IPS-18a (cell line): Measurements from ENCODE around the gene VANGL1.

ENCODE experiments used
- H3K27ac ChIP-seq: one replicate; pipeline ENCODE4 v1.5.1; 2013; ENCODE audit warnings: low read length
- H3K27me3 ChIP-seq: one replicate; pipeline ENCODE4 v1.6.1; 2013; ENCODE audit warnings: mild to moderate bottlenecking, low read length; ENCODE audit not compliant: control insufficient read depth, insufficient read depth
- H3K36me3 ChIP-seq: one replicate; pipeline ENCODE4 v1.6.1; 2013; ENCODE audit warnings: low read depth, low read length; ENCODE audit not compliant: control insufficient read depth
- H3K4me1 ChIP-seq: one replicate; pipeline ENCODE4 v1.6.1; 2013; ENCODE audit warnings: low read depth, low read length; ENCODE audit not compliant: control insufficient read depth
- H3K4me3 ChIP-seq: one replicate; pipeline ENCODE4 v1.5.1; 2013; ENCODE audit warnings: low read length
- H3K9ac ChIP-seq: one replicate; pipeline ENCODE4 v1.6.1; 2013; ENCODE audit warnings: mild to moderate bottlenecking, low read length, moderate library complexity
- H3K9me3 ChIP-seq: one replicate; pipeline ENCODE4 v1.6.1; 2013; ENCODE audit warnings: low read depth, low read length; ENCODE audit not compliant: control insufficient read depth

The VANGL1 gene

GRCh38 chr1:115641762-115642167, at the start of gene VANGL1:
Gene VANGL1 (plus strand): TSS chr1:115641970. CDS start chr1:115651414, 9,444 bp downstream.
- Histone ChIP-seq H3K36me3 (no peaks in the 10 kb centered on the region), H3K4me3 (peak within 1 kb of the TSS; percentile 72), H3K4me1 (peaks cover 26% of the 10 kb centered on the region), H3K9me3 (no peaks in the 10 kb centered on the region), H3K27ac (no peak within 1 kb of the TSS), H3K9ac (peak within 1 kb of the TSS; percentile 68), H3K27me3 (peaks cover 7% of the 10 kb centered on the region)

GRCh38 chr1:115592264-115592663, 49.5 kb upstream of the VANGL1 start:
- Histone ChIP-seq H3K9ac (no peak overlapping the region), H3K4me3 (no peak overlapping the region), H3K27me3 (no peaks in the 10 kb centered on the region), H3K4me1 (no peaks in the 10 kb centered on the region), H3K27ac (no peak overlapping the region), H3K9me3 (peaks cover 7% of the 10 kb centered on the region), H3K36me3 (no peaks in the 10 kb centered on the region)

GRCh38 chr1:115593365-115594259, 48.2 kb upstream of the VANGL1 start:
- Histone ChIP-seq H3K9ac (no peak overlapping the region), H3K4me3 (no peak overlapping the region), H3K4me1 (no peaks in the 10 kb centered on the region), H3K27me3 (no peaks in the 10 kb centered on the region), H3K9me3 (peaks cover 5% of the 10 kb centered on the region), H3K27ac (no peak overlapping the region), H3K36me3 (no peaks in the 10 kb centered on the region)

GRCh38 chr1:115594600-115594999, 47.2 kb upstream of the VANGL1 start:
- Histone ChIP-seq H3K9me3 (no peaks in the 10 kb centered on the region), H3K27ac (no peak overlapping the region), H3K4me3 (no peak overlapping the region), H3K27me3 (no peaks in the 10 kb centered on the region), H3K9ac (no peak overlapping the region), H3K36me3 (no peaks in the 10 kb centered on the region), H3K4me1 (no peaks in the 10 kb centered on the region)

GRCh38 chr1:115595279-115596079, 46.3 kb upstream of the VANGL1 start:
- Histone ChIP-seq H3K27ac (no peak overlapping the region), H3K4me1 (no peaks in the 10 kb centered on the region), H3K9me3 (no peaks in the 10 kb centered on the region), H3K9ac (no peak overlapping the region), H3K4me3 (no peak overlapping the region), H3K27me3 (no peaks in the 10 kb centered on the region), H3K36me3 (no peaks in the 10 kb centered on the region)

- Histone ChIP-seq H3K27me3 (no peaks in the 10 kb centered on the region), H3K4me3 (no peak overlapping the region), H3K9me3 (no peaks in the 10 kb centered on the region), H3K27ac (no peak overlapping the region), H3K4me1 (no peaks in the 10 kb centered on the region), H3K36me3 (no peaks in the 10 kb centered on the region), H3K9ac (no peak overlapping the region)
Observed at GRCh38 chr1:115596080-115596780, 45.5 kb upstream of the VANGL1 start.

- H3K4me3 ChIP-seq = no peak overlapping the region
- H3K27me3 ChIP-seq = no peaks in the 10 kb centered on the region
- no peak overlapping the region for H3K27ac ChIP-seq
- H3K9ac ChIP-seq = no peak overlapping the region
- H3K9me3 ChIP-seq = no peaks in the 10 kb centered on the region
- no peaks in the 10 kb centered on the region for H3K36me3 ChIP-seq
- H3K4me1 ChIP-seq = peaks cover 5% of the 10 kb centered on the region
Observed at GRCh38 chr1:115604508-115604907, 37.3 kb upstream of the VANGL1 start.

GRCh38 chr1:115606305-115606704, 35.5 kb upstream of the VANGL1 start:
- H3K36me3 ChIP-seq = no peaks in the 10 kb centered on the region
- H3K4me3 ChIP-seq = no peak overlapping the region
- H3K27me3 ChIP-seq = no peaks in the 10 kb centered on the region
- peaks cover 5% of the 10 kb centered on the region for H3K4me1 ChIP-seq
- no peak overlapping the region for H3K9ac ChIP-seq
- no peak overlapping the region for H3K27ac ChIP-seq
- H3K9me3 ChIP-seq = no peaks in the 10 kb centered on the region

- peaks cover 5% of the 10 kb centered on the region for H3K4me1 ChIP-seq
- no peaks in the 10 kb centered on the region for H3K36me3 ChIP-seq
- no peaks in the 10 kb centered on the region for H3K27me3 ChIP-seq
- no peak overlapping the region for H3K4me3 ChIP-seq
- H3K9me3 ChIP-seq = no peaks in the 10 kb centered on the region
- no peak overlapping the region for H3K27ac ChIP-seq
- no peak overlapping the region for H3K9ac ChIP-seq
Observed at GRCh38 chr1:115609021-115609420, 32.7 kb upstream of the VANGL1 start.

- no peak overlapping the region for H3K4me3 ChIP-seq
- no peak overlapping the region for H3K9ac ChIP-seq
- H3K27me3 ChIP-seq = no peaks in the 10 kb centered on the region
- H3K36me3 ChIP-seq = no peaks in the 10 kb centered on the region
- H3K27ac ChIP-seq = no peak overlapping the region
- H3K4me1 ChIP-seq = no peaks in the 10 kb centered on the region
- H3K9me3 ChIP-seq = no peaks in the 10 kb centered on the region
Observed at GRCh38 chr1:115613767-115614166, 28.0 kb upstream of the VANGL1 start.

GRCh38 chr1:115620453-115620852, 21.3 kb upstream of the VANGL1 start:
- no peaks in the 10 kb centered on the region for H3K4me1 ChIP-seq
- no peak overlapping the region for H3K9ac ChIP-seq
- H3K27ac ChIP-seq = no peak overlapping the region
- H3K36me3 ChIP-seq = no peaks in the 10 kb centered on the region
- H3K27me3 ChIP-seq = no peaks in the 10 kb centered on the region
- H3K9me3 ChIP-seq = no peaks in the 10 kb centered on the region
- no peak overlapping the region for H3K4me3 ChIP-seq
